SK-N-SH treated with all-trans-retinoic acid at 6 μM for 48 hours (cell line): ENCODE measurements around the gene ARSK.

Experiments used
- ARNTL ChIP-seq: fragments of 450-650 bp; formaldehyde crosslinking; IDR thresholded peaks from 2 replicates; pipeline ENCODE4 v1.5.0; 2020; ENCODE audit warnings: low read depth, mild to moderate bottlenecking, moderate library complexity, borderline replicate concordance
- ESRRG ChIP-seq: fragments of 250-450 bp; sonication (Bioruptor Pico); IDR thresholded peaks from 2 replicates; pipeline ENCODE4 v1.6.1; 2021; ENCODE audit warnings: mild to moderate bottlenecking
- PATZ1 ChIP-seq: fragments of 250-450 bp; sonication (Bioruptor Pico); IDR thresholded peaks from 2 replicates; pipeline ENCODE4 v1.8.0; 2020; ENCODE audit warnings: mild to moderate bottlenecking, moderate library complexity, borderline replicate concordance
- PPARA ChIP-seq: fragments of 250-450 bp; sonication (Bioruptor Pico); IDR thresholded peaks from 2 replicates; pipeline ENCODE4 v1.5.0; 2020; ENCODE audit warnings: mild to moderate bottlenecking, borderline replicate concordance
- RARB ChIP-seq: fragments of 250-450 bp; sonication (Bioruptor Pico); IDR thresholded peaks from 2 replicates; pipeline ENCODE4 v1.8.0; 2021; ENCODE audit warnings: mild to moderate bottlenecking, moderate library complexity
- ZFP3 ChIP-seq: fragments of 250-450 bp; sonication (Bioruptor Pico); IDR thresholded peaks from 2 replicates; pipeline ENCODE4 v1.5.0; 2020; ENCODE audit warnings: mild to moderate bottlenecking, moderate library complexity
- ZNF565 ChIP-seq: fragments of 450-650 bp; formaldehyde crosslinking; conservative IDR thresholded peaks from 2 replicates; pipeline ENCODE4 v1.5.0; 2020; ENCODE audit warnings: low read depth, mild to moderate bottlenecking, moderate library complexity
- TF ChIP-seq, protein P1 (sequence below): fragments of 250-450 bp; sonication (Bioruptor Pico); IDR thresholded peaks from 2 replicates; pipeline ENCODE4 v1.5.1; 2021; ENCODE audit warnings: mild to moderate bottlenecking, moderate library complexity

GRCh38 chr5:95520206-95520605 lies 34.7 kb upstream of the ARSK start:
- TF ChIP-seq RARB (CRISPR knock-in tag): no peak
- TF ChIP-seq ZFP3 (CRISPR knock-in tag): no peak
- TF ChIP-seq ESRRG (CRISPR knock-in tag): no peak
- no peak for TF ChIP-seq PPARA (CRISPR knock-in tag)
- no peak for TF ChIP-seq ARNTL
- TF ChIP-seq, protein P1, sequence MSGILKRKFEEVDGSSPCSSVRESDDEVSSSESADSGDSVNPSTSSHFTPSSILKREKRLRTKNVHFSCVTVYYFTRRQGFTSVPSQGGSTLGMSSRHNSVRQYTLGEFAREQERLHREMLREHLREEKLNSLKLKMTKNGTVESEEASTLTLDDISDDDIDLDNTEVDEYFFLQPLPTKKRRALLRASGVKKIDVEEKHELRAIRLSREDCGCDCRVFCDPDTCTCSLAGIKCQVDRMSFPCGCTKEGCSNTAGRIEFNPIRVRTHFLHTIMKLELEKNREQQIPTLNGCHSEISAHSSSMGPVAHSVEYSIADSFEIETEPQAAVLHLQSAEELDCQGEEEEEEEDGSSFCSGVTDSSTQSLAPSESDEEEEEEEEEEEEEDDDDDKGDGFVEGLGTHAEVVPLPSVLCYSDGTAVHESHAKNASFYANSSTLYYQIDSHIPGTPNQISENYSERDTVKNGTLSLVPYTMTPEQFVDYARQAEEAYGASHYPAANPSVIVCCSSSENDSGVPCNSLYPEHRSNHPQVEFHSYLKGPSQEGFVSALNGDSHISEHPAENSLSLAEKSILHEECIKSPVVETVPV: no peak
- no peak for TF ChIP-seq ZNF565 (CRISPR knock-in tag)
- no peak for TF ChIP-seq PATZ1
